SK-N-SH treated with all-trans-retinoic acid at 6 μM for 48 hours (cell line): Measurements from ENCODE around the gene TIMMDC1.

ENCODE experiments used
- ARNTL ChIP-seq: fragments of 450-650 bp; formaldehyde crosslinking; IDR thresholded peaks from 2 replicates; pipeline ENCODE4 v1.5.0; 2020; ENCODE audit warnings: low read depth, mild to moderate bottlenecking, moderate library complexity, borderline replicate concordance
- BACH2 ChIP-seq: fragments of 250-450 bp; sonication (Bioruptor Pico); IDR thresholded peaks from 2 replicates; pipeline ENCODE4 v1.9.0; 2021; ENCODE audit warnings: mild to moderate bottlenecking, borderline replicate concordance
- CREB5 ChIP-seq: fragments of 250-450 bp; sonication (Bioruptor Pico); IDR thresholded peaks from 2 replicates; pipeline ENCODE4 v1.5.1; 2020; ENCODE audit warnings: low read depth, mild to moderate bottlenecking, moderate library complexity
- ESRRG ChIP-seq: fragments of 250-450 bp; sonication (Bioruptor Pico); IDR thresholded peaks from 2 replicates; pipeline ENCODE4 v1.6.1; 2021; ENCODE audit warnings: mild to moderate bottlenecking
- RARB ChIP-seq: fragments of 250-450 bp; sonication (Bioruptor Pico); IDR thresholded peaks from 2 replicates; pipeline ENCODE4 v1.8.0; 2021; ENCODE audit warnings: mild to moderate bottlenecking, moderate library complexity
- SNAI2 ChIP-seq: fragments of 250-450 bp; sonication (Bioruptor Pico); IDR thresholded peaks from 2 replicates; pipeline ENCODE4 v1.5.0; 2020; ENCODE audit warnings: mild to moderate bottlenecking, moderate library complexity
- ZC3H10 ChIP-seq: fragments of 250-450 bp; sonication (Bioruptor Pico); IDR thresholded peaks from 2 replicates; pipeline ENCODE4 v1.5.1; 2021; ENCODE audit warnings: mild to moderate bottlenecking, moderate library complexity
- ZFP3 ChIP-seq: fragments of 250-450 bp; sonication (Bioruptor Pico); IDR thresholded peaks from 2 replicates; pipeline ENCODE4 v1.5.0; 2020; ENCODE audit warnings: mild to moderate bottlenecking, moderate library complexity
- ZFP30 ChIP-seq: fragments of 450-650 bp; formaldehyde crosslinking; IDR thresholded peaks from 2 replicates; pipeline ENCODE4 v1.5.0; 2022; ENCODE audit warnings: mild to moderate bottlenecking, moderate library complexity
- ZNF565 ChIP-seq: fragments of 450-650 bp; formaldehyde crosslinking; conservative IDR thresholded peaks from 2 replicates; pipeline ENCODE4 v1.5.0; 2020; ENCODE audit warnings: low read depth, mild to moderate bottlenecking, moderate library complexity
- TF ChIP-seq, protein P1 (sequence below): fragments of 250-450 bp; sonication (Bioruptor Pico); IDR thresholded peaks from 2 replicates; pipeline ENCODE4 v1.8.0; 2020; ENCODE audit warnings: mild to moderate bottlenecking, moderate library complexity, borderline replicate concordance
- TF ChIP-seq, protein P2 (sequence below): fragments of 250-450 bp; sonication (Bioruptor Pico); IDR thresholded peaks from 2 replicates; pipeline ENCODE4 v1.8.0; 2021; ENCODE audit warnings: low read depth, mild to moderate bottlenecking, moderate library complexity, borderline replicate concordance

GRCh38 chr3:119559441-119559963 lies 61.2 kb downstream of the TIMMDC1 start, which contains the start of gene CD80:
- TF ChIP-seq, protein P1, sequence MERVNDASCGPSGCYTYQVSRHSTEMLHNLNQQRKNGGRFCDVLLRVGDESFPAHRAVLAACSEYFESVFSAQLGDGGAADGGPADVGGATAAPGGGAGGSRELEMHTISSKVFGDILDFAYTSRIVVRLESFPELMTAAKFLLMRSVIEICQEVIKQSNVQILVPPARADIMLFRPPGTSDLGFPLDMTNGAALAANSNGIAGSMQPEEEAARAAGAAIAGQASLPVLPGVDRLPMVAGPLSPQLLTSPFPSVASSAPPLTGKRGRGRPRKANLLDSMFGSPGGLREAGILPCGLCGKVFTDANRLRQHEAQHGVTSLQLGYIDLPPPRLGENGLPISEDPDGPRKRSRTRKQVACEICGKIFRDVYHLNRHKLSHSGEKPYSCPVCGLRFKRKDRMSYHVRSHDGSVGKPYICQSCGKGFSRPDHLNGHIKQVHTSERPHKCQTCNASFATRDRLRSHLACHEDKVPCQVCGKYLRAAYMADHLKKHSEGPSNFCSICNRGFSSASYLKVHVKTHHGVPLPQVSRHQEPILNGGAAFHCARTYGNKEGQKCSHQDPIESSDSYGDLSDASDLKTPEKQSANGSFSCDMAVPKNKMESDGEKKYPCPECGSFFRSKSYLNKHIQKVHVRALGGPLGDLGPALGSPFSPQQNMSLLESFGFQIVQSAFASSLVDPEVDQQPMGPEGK (CRISPR knock-in tag) = no peak
- no peak for TF ChIP-seq ARNTL (CRISPR knock-in tag)
- TF ChIP-seq RARB = no peak
- TF ChIP-seq ZC3H10 (CRISPR knock-in tag) = no peak
- no peak for TF ChIP-seq CREB5 (CRISPR knock-in tag)
- no peak for TF ChIP-seq ZFP30 (CRISPR knock-in tag)
- no peak for TF ChIP-seq ESRRG
- no peak for TF ChIP-seq BACH2 (CRISPR knock-in tag)
- no peak for TF ChIP-seq ZFP3 (CRISPR knock-in tag)
- TF ChIP-seq, protein P2, sequence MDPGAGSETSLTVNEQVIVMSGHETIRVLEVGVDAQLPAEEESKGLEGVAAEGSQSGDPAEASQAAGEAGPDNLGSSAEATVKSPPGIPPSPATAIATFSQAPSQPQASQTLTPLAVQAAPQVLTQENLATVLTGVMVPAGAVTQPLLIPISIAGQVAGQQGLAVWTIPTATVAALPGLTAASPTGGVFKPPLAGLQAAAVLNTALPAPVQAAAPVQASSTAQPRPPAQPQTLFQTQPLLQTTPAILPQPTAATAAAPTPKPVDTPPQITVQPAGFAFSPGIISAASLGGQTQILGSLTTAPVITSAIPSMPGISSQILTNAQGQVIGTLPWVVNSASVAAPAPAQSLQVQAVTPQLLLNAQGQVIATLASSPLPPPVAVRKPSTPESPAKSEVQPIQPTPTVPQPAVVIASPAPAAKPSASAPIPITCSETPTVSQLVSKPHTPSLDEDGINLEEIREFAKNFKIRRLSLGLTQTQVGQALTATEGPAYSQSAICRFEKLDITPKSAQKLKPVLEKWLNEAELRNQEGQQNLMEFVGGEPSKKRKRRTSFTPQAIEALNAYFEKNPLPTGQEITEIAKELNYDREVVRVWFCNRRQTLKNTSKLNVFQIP (CRISPR knock-in tag) = no peak
- no peak for TF ChIP-seq SNAI2
- TF ChIP-seq ZNF565 (CRISPR knock-in tag) = no peak
